ENCODE results near the gene TCEANC.

- no peak for TF ChIP-seq ZNF335 (tag by site-specific recombination; conservative IDR thresholded peaks at IDR 0.05)
- no peak for TF ChIP-seq ZBTB10 (tag by site-specific recombination; IDR thresholded peaks at IDR 0.05)
Observed at GRCh38 chrX:13655674-13656073, 2.7 kb downstream of the TCEANC start.
